Caco-2 (cell line): ENCODE data around the gene PAX5. TPM values are rescaled to one million over a fixed set of nuclear protein-coding genes. Genes with fewer than 3 reads are reported as not detected.

ENCODE experiments used
- BruUV-seq: library from RNA; stranded (reverse); fragments of 400-500 nt; replicated peaks from 2 replicates; lab custom pipeline; 2021; lab: Mats Ljungman, UMichigan
- CTCF ChIA-PET: fragments of 300-600 bp; sonication (Branson Sonifier 250); formaldehyde crosslinking; loops from one replicate; lab custom pipeline; 2022; ENCODE audit warnings: antibody characterized with exemption; lab: Charles Lee
- POLR2A ChIA-PET: fragments of 300-600 bp; sonication (Branson Sonifier 250); formaldehyde crosslinking; loops from one replicate; lab custom pipeline; 2022; ENCODE audit warnings: antibody characterized with exemption; lab: Charles Lee
- DNase-seq, 2 experiments: peaks; one replicate each; pipeline versions ENCODE4 v3.0.0 to v3.0.0-alpha.2; 2020 to 2022
- H3K27me3 ChIP-seq: replicated peaks from 2 replicates; pipeline ENCODE4 v1.6.0; 2011; ENCODE audit warnings: low read length; ENCODE audit not compliant: control insufficient read depth, insufficient read depth
- H3K36me3 ChIP-seq: 2 replicates; pipeline ENCODE4 v1.5.1; 2011; ENCODE audit warnings: low read length; ENCODE audit not compliant: control insufficient read depth, insufficient read depth
- H3K4me1 ChIP-seq: fragments of 250-450 bp; sonication (Bioruptor Pico); 2 replicates; pipeline ENCODE4 v1.5.1; 2020; ENCODE audit warnings: mild to moderate bottlenecking
- H3K4me3 ChIP-seq: 2 replicates; pipeline ENCODE4 v1.5.1; 2011; ENCODE audit warnings: low read depth, mild to moderate bottlenecking, control low read depth, low read length
- H3K9me3 ChIP-seq: fragments of 250-450 bp; sonication (Bioruptor Pico); 2 replicates; pipeline ENCODE4 v1.5.1; 2020; ENCODE audit warnings: mild to moderate bottlenecking, moderate library complexity
- H3K27ac Mint-ChIP-seq: one replicate; pipeline ENCODE4 v1.8.0; 2022; ENCODE audit warnings: mixed read lengths; ENCODE audit not compliant: unreplicated experiment
- H3K27me3 Mint-ChIP-seq: one replicate; pipeline ENCODE4 v1.8.0; 2022; ENCODE audit warnings: mixed read lengths; ENCODE audit not compliant: insufficient read depth, unreplicated experiment
- H3K36me3 Mint-ChIP-seq: one replicate; pipeline ENCODE4 v1.8.0; 2022; ENCODE audit warnings: mild to moderate bottlenecking, mixed read lengths; ENCODE audit not compliant: insufficient read depth, unreplicated experiment
- H3K4me1 Mint-ChIP-seq: one replicate; pipeline ENCODE4 v1.8.0; 2022; ENCODE audit warnings: low read depth, mixed read lengths; ENCODE audit not compliant: unreplicated experiment
- H3K4me3 Mint-ChIP-seq: one replicate; pipeline ENCODE4 v1.8.0; 2022; ENCODE audit warnings: mild to moderate bottlenecking, moderate library complexity, mixed read lengths; ENCODE audit not compliant: unreplicated experiment
- H3K9me3 Mint-ChIP-seq: one replicate; pipeline ENCODE4 v1.8.0; 2022; ENCODE audit warnings: mixed read lengths; ENCODE audit not compliant: unreplicated experiment
- intact Hi-C: fragments of 100-400 bp; cut with micrococcal nuclease; formaldehyde crosslinking; loops from one replicate; pipeline ENCODE4 v1.10.0; 2022; ENCODE audit not compliant: unreplicated experiment
- total RNA-seq: library from RNA; stranded (reverse); gene quantifications from 2 replicates; pipeline ENCODE4 v1.2.3, GENCODE V29; 2022
- TF ChIP-seq, protein P1 (sequence below), 2 experiments: fragments of 200-600 bp in 1 of 2; IDR thresholded peaks; 1 replicate in 1 of 2; 2 replicates in 1 of 2; pipeline versions ENCODE4 v1.5.1 to v1.8.0; 2011 to 2022; ENCODE audit warnings: antibody characterized with exemption in 1 of 2, control low read depth in 1 of 2, inconsistent platforms in 1 of 2, low read depth in 1 of 2, low read length in 1 of 2, mild to moderate bottlenecking in 1 of 2, moderate library complexity in 1 of 2; ENCODE audit not compliant: insufficient read depth in 1 of 2, severe bottlenecking in 1 of 2, unreplicated experiment in 1 of 2

The PAX5 gene
- total RNA-seq, 1 experiment from 2014 or later: not detected

DNA sequence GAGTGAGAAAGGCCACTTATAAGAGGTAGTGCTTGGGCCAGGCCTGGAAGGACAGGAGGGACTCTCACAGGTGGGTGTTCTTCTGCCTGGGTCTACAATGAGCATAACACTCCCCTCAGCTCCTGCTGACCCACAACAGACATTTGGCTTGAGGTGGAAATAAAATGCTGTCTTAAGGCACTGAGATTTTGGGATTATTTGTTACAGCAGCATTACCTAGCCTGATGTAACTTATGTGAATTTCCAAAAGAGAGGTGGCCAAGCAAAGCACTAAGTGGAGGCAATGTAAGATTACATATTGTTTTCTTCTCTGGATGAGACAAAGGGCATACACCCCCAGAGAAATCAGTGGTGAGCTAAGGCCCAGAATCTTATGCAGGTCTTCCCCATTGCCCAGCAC, 221.5 kb downstream of the PAX5 start:
- no peak overlapping the region for H3K4me3 Mint-ChIP-seq
- Histone ChIP-seq H3K4me3 (no peak overlapping the region), H3K4me1 (no peaks in the 10 kb centered on the region), H3K27me3 (no peaks in the 10 kb centered on the region), H3K36me3 (no peaks in the 10 kb centered on the region), H3K9me3 (no peaks in the 10 kb centered on the region)
- ChIA-PET CTCF (no interaction called here), POLR2A (no interaction called here)
- intact Hi-C loops: no loop called here
- BruUV-seq: no TSS peak
- no peak for DNase-seq
- H3K4me1 Mint-ChIP-seq: no peaks in the 10 kb centered on the region
- no peak overlapping the region for H3K27ac Mint-ChIP-seq
- peaks cover 10% of the 10 kb centered on the region for H3K9me3 Mint-ChIP-seq
- H3K36me3 Mint-ChIP-seq: no peaks in the 10 kb centered on the region
- H3K27me3 Mint-ChIP-seq: peaks cover 5% of the 10 kb centered on the region
- TF ChIP-seq, protein P1, sequence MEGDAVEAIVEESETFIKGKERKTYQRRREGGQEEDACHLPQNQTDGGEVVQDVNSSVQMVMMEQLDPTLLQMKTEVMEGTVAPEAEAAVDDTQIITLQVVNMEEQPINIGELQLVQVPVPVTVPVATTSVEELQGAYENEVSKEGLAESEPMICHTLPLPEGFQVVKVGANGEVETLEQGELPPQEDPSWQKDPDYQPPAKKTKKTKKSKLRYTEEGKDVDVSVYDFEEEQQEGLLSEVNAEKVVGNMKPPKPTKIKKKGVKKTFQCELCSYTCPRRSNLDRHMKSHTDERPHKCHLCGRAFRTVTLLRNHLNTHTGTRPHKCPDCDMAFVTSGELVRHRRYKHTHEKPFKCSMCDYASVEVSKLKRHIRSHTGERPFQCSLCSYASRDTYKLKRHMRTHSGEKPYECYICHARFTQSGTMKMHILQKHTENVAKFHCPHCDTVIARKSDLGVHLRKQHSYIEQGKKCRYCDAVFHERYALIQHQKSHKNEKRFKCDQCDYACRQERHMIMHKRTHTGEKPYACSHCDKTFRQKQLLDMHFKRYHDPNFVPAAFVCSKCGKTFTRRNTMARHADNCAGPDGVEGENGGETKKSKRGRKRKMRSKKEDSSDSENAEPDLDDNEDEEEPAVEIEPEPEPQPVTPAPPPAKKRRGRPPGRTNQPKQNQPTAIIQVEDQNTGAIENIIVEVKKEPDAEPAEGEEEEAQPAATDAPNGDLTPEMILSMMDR (IDR thresholded peaks at IDR 0.05; ENCODE audit: insufficient read depth in 1 of 2, low read depth in 1 of 2, low read length in 1 of 2, severe bottlenecking in 1 of 2, unreplicated experiment in 1 of 2): no peak

GRCh38 chr9:36808251-36808650, 225.8 kb downstream of the PAX5 start:
- H3K4me3 ChIP-seq: no peak overlapping the region
- no peak overlapping the region for H3K27ac Mint-ChIP-seq
- BruUV-seq: no TSS peak
- no peaks in the 10 kb centered on the region for H3K27me3 ChIP-seq
- H3K4me1 ChIP-seq: no peaks in the 10 kb centered on the region
- POLR2A ChIA-PET: no interaction called here
- no peaks in the 10 kb centered on the region for H3K36me3 ChIP-seq
- H3K9me3 ChIP-seq: no peaks in the 10 kb centered on the region
- intact Hi-C loops: no loop called here
- TF ChIP-seq, protein P1 (IDR thresholded peaks at IDR 0.05; ENCODE audit: insufficient read depth in 1 of 2, low read depth in 1 of 2, low read length in 1 of 2, severe bottlenecking in 1 of 2, unreplicated experiment in 1 of 2): no peak
- no peaks in the 10 kb centered on the region for H3K4me1 Mint-ChIP-seq
- no peaks in the 10 kb centered on the region for H3K36me3 Mint-ChIP-seq
- peaks cover 5% of the 10 kb centered on the region for H3K27me3 Mint-ChIP-seq
- no peaks in the 10 kb centered on the region for H3K9me3 Mint-ChIP-seq
- no peak overlapping the region for H3K4me3 Mint-ChIP-seq
- CTCF ChIA-PET: no interaction called here
- no peak for DNase-seq

- no peaks in the 10 kb centered on the region for H3K9me3 ChIP-seq
- DNase-seq: no peak
- no peak overlapping the region for H3K27ac Mint-ChIP-seq
- H3K4me3 ChIP-seq: no peak overlapping the region
- no peaks in the 10 kb centered on the region for H3K27me3 ChIP-seq
- BruUV-seq: no TSS peak
- H3K36me3 ChIP-seq: no peaks in the 10 kb centered on the region
- TF ChIP-seq, protein P1 (IDR thresholded peaks at IDR 0.05; ENCODE audit: insufficient read depth in 1 of 2, low read depth in 1 of 2, low read length in 1 of 2, severe bottlenecking in 1 of 2, unreplicated experiment in 1 of 2): no peak
- no peaks in the 10 kb centered on the region for H3K36me3 Mint-ChIP-seq
- H3K9me3 Mint-ChIP-seq: no peaks in the 10 kb centered on the region
- ChIA-PET CTCF (no interaction called here), POLR2A (no interaction called here)
- H3K4me3 Mint-ChIP-seq: no peak overlapping the region
- no peaks in the 10 kb centered on the region for H3K4me1 Mint-ChIP-seq
- peaks cover 9% of the 10 kb centered on the region for H3K27me3 Mint-ChIP-seq
- intact Hi-C loops: no loop called here
- H3K4me1 ChIP-seq: no peaks in the 10 kb centered on the region
These were observed 230.1 kb downstream of the PAX5 start for GRCh38 chr9:36803961-36804360.
